Measurements from ENCODE around the gene XKR8. TPM values are rescaled to one million over a fixed set of nuclear protein-coding genes. Genes with fewer than 3 reads are reported as not detected.

Gene XKR8
- total RNA-seq, 1 donor from 2014 or later: 13.8 TPM

DNA sequence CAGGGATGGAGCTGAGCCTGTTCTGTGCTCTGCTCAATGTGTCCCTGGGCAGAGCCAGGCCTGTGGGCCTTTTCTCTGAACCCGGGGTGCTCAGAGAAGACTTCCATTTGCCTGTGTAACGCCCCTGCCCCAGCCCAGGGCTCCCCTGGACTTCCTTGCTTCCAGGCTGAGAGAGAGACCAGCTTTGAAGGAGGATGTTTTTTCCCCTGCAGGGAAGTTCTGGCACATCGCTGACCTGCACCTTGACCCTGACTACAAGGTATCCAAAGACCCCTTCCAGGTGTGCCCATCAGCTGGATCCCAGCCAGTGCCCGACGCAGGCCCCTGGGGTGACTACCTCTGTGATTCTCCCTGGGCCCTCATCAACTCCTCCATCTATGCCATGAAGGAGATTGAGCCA lies 14.8 kb upstream of the XKR8 start:
- H3K4me3 Mint-ChIP-seq: no peak overlapping the region
- no peaks in the 10 kb centered on the region for H3K36me3 Mint-ChIP-seq
- no peak for DNase-seq (ENCODE audit: low spot score in 2 of 2, unreplicated experiment in 2 of 2)
- TF ChIP-seq, protein P1, sequence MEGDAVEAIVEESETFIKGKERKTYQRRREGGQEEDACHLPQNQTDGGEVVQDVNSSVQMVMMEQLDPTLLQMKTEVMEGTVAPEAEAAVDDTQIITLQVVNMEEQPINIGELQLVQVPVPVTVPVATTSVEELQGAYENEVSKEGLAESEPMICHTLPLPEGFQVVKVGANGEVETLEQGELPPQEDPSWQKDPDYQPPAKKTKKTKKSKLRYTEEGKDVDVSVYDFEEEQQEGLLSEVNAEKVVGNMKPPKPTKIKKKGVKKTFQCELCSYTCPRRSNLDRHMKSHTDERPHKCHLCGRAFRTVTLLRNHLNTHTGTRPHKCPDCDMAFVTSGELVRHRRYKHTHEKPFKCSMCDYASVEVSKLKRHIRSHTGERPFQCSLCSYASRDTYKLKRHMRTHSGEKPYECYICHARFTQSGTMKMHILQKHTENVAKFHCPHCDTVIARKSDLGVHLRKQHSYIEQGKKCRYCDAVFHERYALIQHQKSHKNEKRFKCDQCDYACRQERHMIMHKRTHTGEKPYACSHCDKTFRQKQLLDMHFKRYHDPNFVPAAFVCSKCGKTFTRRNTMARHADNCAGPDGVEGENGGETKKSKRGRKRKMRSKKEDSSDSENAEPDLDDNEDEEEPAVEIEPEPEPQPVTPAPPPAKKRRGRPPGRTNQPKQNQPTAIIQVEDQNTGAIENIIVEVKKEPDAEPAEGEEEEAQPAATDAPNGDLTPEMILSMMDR (IDR thresholded peaks at IDR 0.05; ENCODE audit: unreplicated experiment): no peak
- H3K4me1 Mint-ChIP-seq: no peaks in the 10 kb centered on the region
- no peak overlapping the region for H3K27ac Mint-ChIP-seq
- H3K27me3 Mint-ChIP-seq (ENCODE audit: low read depth): no peaks in the 10 kb centered on the region
- H3K9me3 Mint-ChIP-seq: no peaks in the 10 kb centered on the region

DNA sequence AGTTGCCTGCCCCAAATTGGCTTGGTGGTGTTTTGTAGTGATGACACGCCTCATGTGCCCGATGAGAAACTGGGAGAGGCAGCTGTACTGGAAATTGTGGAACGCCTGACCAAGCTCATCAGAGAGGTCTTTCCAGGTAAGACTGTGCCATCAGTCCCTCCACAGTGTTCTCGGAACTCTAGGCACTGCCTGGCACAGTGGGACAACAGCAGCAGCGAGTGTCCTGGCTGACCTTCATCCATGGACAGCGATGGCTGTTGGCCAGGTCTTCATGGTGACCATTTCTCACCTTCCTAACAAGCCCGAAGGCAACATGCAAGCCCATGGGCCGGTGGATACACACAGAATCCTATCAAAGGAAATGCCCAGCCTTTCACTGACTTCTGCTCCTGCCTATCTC lies 10.7 kb upstream of the XKR8 start:
- H3K4me3 Mint-ChIP-seq: no peak overlapping the region
- DNase-seq (ENCODE audit: low spot score in 2 of 2, unreplicated experiment in 2 of 2): no peak
- no peak overlapping the region for H3K27ac Mint-ChIP-seq
- TF ChIP-seq, protein P1 (IDR thresholded peaks at IDR 0.05; ENCODE audit: unreplicated experiment): no peak
- H3K27me3 Mint-ChIP-seq (ENCODE audit: low read depth): no peaks in the 10 kb centered on the region
- no peaks in the 10 kb centered on the region for H3K36me3 Mint-ChIP-seq
- no peaks in the 10 kb centered on the region for H3K4me1 Mint-ChIP-seq
- no peaks in the 10 kb centered on the region for H3K9me3 Mint-ChIP-seq

DNA sequence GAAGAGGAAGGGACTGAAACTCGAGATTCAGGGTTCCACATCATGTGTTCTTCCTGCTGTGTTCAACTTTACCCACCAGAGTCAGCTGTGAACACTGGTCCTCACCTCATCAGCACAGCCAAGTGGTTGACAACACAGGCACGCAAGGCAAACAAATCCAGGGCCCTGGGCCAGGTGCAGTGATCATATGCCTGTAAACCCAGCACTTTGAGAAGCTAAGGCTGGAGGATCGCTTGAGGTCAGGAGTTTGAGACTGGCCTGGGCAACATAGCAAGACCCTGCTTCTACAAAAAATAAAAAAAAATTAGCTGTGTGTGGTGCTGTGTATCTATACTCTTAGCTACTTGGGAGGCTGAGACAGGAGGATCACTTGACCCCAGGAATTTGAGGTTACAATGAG lies 8.4 kb upstream of the XKR8 start:
- H3K4me1 Mint-ChIP-seq: no peaks in the 10 kb centered on the region
- H3K36me3 Mint-ChIP-seq: no peaks in the 10 kb centered on the region
- TF ChIP-seq, protein P1 (IDR thresholded peaks at IDR 0.05; ENCODE audit: unreplicated experiment): no peak
- no peaks in the 10 kb centered on the region for H3K9me3 Mint-ChIP-seq
- no peak for DNase-seq (ENCODE audit: low spot score in 2 of 2, unreplicated experiment in 2 of 2)
- H3K4me3 Mint-ChIP-seq: no peak overlapping the region
- no peaks in the 10 kb centered on the region for H3K27me3 Mint-ChIP-seq (ENCODE audit: low read depth)
- no peak overlapping the region for H3K27ac Mint-ChIP-seq

DNA sequence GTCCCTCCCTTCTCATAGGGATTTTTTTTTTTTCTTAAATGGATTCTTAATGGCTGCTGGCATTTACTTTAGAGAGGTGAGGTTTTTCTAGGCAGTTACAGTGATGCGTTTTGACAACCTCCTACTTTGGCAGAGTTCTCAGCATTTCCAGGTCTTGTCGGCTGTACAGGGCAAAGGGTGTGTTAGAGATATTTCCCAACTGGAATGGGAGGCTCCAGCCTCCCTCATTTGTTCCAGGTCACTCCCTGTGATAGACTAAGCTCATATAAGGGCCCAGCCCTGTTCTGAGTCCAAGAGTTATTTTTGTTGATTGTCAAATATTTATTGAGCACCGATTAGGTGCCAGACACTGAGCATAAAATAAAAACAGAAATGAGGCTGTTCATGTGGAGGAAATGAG lies 7.6 kb upstream of the XKR8 start:
- no peaks in the 10 kb centered on the region for H3K4me1 Mint-ChIP-seq
- H3K27me3 Mint-ChIP-seq (ENCODE audit: low read depth): no peaks in the 10 kb centered on the region
- no peak for DNase-seq (ENCODE audit: low spot score in 2 of 2, unreplicated experiment in 2 of 2)
- no peaks in the 10 kb centered on the region for H3K36me3 Mint-ChIP-seq
- H3K27ac Mint-ChIP-seq: no peak overlapping the region
- TF ChIP-seq, protein P1 (IDR thresholded peaks at IDR 0.05; ENCODE audit: unreplicated experiment): no peak
- H3K4me3 Mint-ChIP-seq: no peak overlapping the region
- no peaks in the 10 kb centered on the region for H3K9me3 Mint-ChIP-seq

DNA sequence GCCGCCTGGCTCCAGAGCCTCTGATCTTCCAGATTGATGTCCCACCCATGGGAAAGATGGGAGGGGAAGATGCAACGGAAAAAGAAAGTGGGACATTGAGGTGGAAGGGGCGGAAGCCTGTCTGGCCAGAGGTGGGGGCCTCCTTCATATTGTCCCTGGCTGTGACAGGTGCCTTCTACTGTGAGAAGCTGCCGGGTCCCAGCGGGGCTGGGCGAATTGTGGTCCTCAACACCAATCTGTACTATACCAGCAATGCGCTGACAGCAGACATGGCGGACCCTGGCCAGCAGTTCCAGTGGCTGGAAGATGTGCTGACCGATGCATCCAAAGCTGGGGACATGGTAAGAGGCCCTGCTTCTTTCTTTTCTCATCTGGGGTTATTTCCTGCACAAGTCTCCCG lies 5.6 kb upstream of the XKR8 start:
- Mint-ChIP-seq H3K27ac (no peak overlapping the region), H3K4me3 (no peak overlapping the region), H3K36me3 (no peaks in the 10 kb centered on the region), H3K9me3 (no peaks in the 10 kb centered on the region), H3K4me1 (peaks cover 5% of the 10 kb centered on the region), H3K27me3 (ENCODE audit: low read depth) (no peaks in the 10 kb centered on the region)
- TF ChIP-seq, protein P1 (IDR thresholded peaks at IDR 0.05; ENCODE audit: unreplicated experiment): no peak
- no peak for DNase-seq (ENCODE audit: low spot score in 2 of 2, unreplicated experiment in 2 of 2)

DNA sequence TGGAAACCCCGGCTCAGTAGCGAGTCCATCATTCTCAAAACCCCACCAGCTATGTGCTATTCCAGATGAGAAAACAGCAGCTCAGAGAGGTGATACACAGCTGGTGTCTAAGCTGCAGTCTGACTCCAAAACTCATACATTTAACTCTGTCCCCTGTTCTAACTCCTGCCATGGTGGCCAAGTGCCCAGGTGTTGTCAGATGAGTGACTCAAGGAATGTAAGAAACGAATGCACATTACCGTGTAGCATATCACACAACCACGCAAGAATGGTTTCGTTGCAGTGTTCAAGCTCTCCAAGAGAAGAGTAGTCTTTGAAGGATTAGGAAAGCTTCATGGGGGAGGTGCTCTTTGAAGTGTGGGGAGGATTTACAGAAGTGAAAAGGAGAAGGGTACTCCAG lies 4.7 kb upstream of the XKR8 start:
- Mint-ChIP-seq H3K4me1 (peaks cover 9% of the 10 kb centered on the region), H3K36me3 (no peaks in the 10 kb centered on the region), H3K27me3 (ENCODE audit: low read depth) (no peaks in the 10 kb centered on the region), H3K9me3 (no peaks in the 10 kb centered on the region), H3K4me3 (no peak overlapping the region), H3K27ac (no peak overlapping the region)
- TF ChIP-seq, protein P1 (IDR thresholded peaks at IDR 0.05; ENCODE audit: unreplicated experiment): no peak
- no peak for DNase-seq (ENCODE audit: low spot score in 2 of 2, unreplicated experiment in 2 of 2)

Data from mesothelial cell of epicardium (in vitro differentiated cells).